ENCODE data around the gene MTMR12. TPM values are rescaled to one million over a fixed set of nuclear protein-coding genes. Genes with fewer than 3 reads are reported as not detected.
"Not testable (repeated sequence)": the region's sequence is repeated elsewhere in the genome, so short reads cannot be mapped to it uniquely, and the experiment has no call there.

The MTMR12 gene
- total RNA-seq, 1 donor = 19.9 TPM

DNA sequence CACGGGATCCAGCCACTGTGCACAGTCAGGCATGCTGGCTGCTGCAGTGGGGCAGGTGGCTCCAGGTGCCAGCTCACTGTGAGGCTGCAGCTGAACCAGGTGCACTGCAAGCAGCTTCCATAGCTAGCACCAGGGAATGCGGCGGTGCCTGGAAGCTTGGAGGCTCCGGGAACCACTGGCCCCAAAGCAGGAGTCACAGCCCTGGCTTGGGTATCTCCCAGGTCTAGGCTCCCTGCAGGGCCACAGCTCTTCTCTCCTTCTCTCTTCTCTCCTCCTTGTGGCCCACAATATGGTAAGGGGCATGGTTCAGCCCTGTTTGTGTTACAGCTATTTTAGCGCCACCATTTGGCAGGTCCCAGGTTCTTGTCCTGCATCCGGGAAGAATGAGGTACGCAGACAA, 6.7 kb upstream of the MTMR12 start:
- H3K4me3 ChIP-seq (ENCODE audit: low read depth, low read length) = no peak overlapping the region
- no peak for DNase-seq (ENCODE audit: low read depth)
- TF ChIP-seq, protein P1, sequence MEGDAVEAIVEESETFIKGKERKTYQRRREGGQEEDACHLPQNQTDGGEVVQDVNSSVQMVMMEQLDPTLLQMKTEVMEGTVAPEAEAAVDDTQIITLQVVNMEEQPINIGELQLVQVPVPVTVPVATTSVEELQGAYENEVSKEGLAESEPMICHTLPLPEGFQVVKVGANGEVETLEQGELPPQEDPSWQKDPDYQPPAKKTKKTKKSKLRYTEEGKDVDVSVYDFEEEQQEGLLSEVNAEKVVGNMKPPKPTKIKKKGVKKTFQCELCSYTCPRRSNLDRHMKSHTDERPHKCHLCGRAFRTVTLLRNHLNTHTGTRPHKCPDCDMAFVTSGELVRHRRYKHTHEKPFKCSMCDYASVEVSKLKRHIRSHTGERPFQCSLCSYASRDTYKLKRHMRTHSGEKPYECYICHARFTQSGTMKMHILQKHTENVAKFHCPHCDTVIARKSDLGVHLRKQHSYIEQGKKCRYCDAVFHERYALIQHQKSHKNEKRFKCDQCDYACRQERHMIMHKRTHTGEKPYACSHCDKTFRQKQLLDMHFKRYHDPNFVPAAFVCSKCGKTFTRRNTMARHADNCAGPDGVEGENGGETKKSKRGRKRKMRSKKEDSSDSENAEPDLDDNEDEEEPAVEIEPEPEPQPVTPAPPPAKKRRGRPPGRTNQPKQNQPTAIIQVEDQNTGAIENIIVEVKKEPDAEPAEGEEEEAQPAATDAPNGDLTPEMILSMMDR (IDR thresholded peaks at IDR 0.05; ENCODE audit: insufficient read depth, low read depth, low read length) = no peak

DNA sequence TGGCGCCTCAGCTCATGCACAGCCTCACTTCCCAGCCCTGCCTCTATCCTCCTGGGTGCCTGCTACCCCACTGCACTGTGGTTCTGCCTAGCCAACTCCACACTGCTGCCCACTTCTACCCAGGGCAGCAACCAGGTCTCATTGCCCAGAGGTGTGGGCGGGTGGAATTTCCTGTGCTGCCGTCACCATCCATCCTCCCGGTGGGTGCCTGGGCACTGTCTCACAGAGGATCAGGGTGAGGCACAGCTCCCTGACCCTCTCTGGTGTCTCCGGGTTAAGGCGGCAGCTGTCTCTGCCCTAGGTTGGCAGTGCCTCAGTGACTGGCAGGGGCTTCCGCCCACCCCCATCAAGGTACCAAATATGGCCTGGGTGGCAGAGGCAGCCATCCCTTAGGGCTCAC, 4.3 kb upstream of the MTMR12 start:
- TF ChIP-seq, protein P1 (IDR thresholded peaks at IDR 0.05; ENCODE audit: insufficient read depth, low read depth, low read length) = no peak
- DNase-seq (ENCODE audit: low read depth) = no peak
- H3K4me3 ChIP-seq (ENCODE audit: low read depth, low read length) = no peak overlapping the region

DNA sequence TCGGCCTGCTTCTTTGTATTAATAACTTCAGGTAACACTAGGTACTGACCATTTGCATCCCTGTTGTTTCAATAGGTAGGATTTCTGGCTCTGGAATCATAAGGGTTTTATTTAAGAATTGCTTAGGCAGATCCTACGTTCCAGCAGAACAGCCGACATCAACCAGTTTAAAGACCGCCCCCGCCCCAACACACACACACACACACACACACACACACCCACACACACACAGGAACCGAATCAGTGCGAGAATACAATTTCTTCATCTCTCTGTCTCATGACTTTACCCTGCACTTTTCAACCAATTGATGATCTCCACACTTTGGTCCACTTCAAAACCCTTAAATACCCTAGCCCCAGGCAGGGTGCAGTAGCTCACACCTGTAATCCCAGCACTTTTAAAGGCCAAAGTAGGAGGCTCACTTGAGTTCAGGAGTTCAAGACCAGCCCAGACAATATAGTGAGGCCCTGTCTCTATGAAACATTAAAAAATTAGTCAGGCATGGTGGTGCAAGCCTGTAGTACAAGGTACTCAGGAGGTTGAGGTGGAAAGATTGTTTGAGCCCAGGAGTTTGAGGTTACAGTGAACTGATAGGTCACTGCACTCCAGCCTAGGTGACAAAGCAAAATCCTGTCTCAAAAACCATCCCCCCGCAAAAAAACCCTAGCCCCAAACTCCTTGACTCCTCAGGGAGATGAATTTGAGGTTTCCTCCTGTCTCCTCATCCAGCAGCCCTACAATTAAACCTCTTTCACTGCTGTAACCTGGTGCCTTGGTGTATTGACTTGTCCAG, 2.7 kb upstream of the MTMR12 start:
- no peak for DNase-seq (ENCODE audit: low read depth)
- TF ChIP-seq, protein P1 (IDR thresholded peaks at IDR 0.05; ENCODE audit: insufficient read depth, low read depth, low read length) = no peak
- no peak overlapping the region for H3K4me3 ChIP-seq (ENCODE audit: low read depth, low read length)

DNA sequence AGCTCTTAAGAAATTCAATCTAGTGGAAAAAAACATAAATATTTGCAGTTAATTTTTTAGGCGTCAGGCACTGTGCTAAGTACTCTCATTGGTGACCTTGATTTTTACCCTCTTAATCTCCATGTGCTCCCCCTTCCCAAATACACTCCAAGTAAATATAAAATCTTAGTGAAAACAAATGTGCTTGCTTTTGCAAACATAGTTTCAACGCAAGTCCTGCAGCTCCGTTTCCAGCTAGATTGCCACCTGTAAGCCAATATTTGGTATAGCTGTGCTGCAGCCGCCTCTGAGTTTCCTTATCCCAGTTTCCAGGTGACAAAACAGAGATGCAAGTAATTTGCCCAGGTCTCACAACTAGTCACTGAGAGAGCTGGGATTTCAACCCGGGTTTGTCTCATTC, 1.9 kb upstream of the MTMR12 start:
- DNase-seq (ENCODE audit: low read depth) = no peak
- TF ChIP-seq, protein P1 (IDR thresholded peaks at IDR 0.05; ENCODE audit: insufficient read depth, low read depth, low read length) = no peak
- no peak overlapping the region for H3K4me3 ChIP-seq (ENCODE audit: low read depth, low read length)

DNA sequence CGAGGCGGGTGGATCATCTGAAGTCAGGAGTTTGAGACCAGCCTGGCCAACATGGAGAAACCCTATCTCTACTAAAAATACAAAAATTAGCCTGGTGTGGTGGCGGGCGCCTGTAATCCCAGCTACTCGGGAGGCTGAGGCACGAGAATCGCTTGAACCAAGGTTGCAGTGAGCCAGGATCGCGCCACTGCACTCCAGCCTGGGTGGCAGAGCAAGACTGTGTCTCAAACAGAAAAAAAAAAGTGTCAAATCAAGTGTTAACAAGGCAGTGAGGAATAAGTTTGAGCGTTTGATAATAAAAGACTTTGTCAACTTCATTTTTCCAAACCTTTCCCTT, 1.4 kb upstream of the MTMR12 start:
- not testable (repeated sequence) for DNase-seq (ENCODE audit: low read depth); H3K4me3 ChIP-seq (ENCODE audit: low read depth, low read length)

DNA sequence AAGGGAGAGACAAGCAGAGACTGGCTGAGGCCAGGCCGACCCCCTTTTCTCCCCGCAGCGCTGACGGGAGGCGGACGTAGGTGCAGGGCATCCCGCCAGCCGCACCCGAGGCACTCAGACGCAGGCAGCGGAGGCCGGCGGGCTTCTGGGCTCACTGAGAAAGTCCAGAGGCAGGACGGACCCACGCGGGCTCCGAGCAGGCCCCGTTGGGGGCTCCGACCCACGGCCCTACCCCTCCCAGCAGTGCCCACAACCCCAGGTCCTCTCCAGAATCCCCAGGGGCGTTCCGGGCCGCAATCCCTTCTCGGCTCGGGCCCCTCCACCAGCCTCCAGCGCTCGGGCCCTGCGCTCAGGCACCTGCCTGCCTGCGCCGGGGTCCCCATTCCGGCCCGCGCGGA, 543 bp downstream of the MTMR12 start:
- peak overlapping the region; percentile 82 for H3K4me3 ChIP-seq (ENCODE audit: low read depth, low read length)
- DNase-seq (ENCODE audit: low read depth) = peak; percentile 81
- TF ChIP-seq, protein P1 (IDR thresholded peaks at IDR 0.05; ENCODE audit: insufficient read depth, low read depth, low read length) = no peak

DNA sequence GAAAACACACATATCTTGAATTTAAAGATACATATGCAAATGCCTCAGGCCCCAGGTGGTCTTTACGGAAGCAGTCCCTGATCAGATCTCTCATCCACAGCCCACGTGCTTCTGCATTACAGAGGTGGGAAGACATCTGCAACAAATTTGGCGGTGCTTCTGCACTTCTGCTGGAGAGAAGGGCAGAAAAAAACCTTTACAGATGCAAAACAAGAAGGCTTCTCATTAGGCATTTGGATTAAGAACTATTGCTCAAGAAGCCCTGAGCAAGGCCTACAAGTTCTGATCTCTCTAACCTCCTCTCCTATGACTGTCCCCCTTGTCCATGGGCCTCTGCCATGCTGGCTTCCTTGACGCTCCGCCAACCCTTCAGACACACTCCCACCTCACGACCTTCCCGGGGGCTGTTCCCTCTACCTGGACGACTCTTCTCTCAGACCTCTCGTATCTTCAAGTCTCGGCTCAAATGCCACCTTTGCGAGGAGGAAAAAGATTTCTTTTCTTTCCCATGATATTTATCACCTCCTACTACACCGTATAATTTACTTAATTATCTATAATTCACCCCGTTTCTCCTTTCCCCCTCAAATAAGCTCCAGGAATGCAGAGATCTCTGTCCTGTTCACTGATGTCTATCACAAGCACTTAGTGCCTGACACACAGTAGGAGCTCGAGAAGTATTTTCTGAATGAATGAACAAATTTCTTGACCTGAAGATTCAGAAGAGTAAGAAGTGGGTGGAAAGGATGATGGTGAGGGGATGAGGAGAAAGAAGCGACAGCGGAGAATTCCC, 1.1 kb downstream of the MTMR12 start:
- peak overlapping the region; percentile 82 for H3K4me3 ChIP-seq (ENCODE audit: low read depth, low read length)
- TF ChIP-seq, protein P1 (IDR thresholded peaks at IDR 0.05; ENCODE audit: insufficient read depth, low read depth, low read length) = no peak
- peak; percentile 31 for DNase-seq (ENCODE audit: low read depth)
